NCI-H748 (cell line): ENCODE results near the gene YAF2.

Source experiments
- DNase-seq: peaks from one replicate; lab custom pipeline; 2025; ENCODE audit not compliant: unreplicated experiment; lab: John Stamatoyannopoulos, UW

YAF2 gene

GRCh38 chr12:42238240-42239140, at the start of gene YAF2:
YAF2 (minus strand) TSS chr12:42238248; CDS start chr12:42238180, 68 bp downstream.
- DNase-seq, result peak; percentile 95

GRCh38 chr12:42286741-42287140, 48.7 kb upstream of the YAF2 start:
- DNase-seq, result no peak

GRCh38 chr12:42285431-42285830, 47.4 kb upstream of the YAF2 start:
- DNase-seq, result no peak

GRCh38 chr12:42284876-42285275, 46.8 kb upstream of the YAF2 start:
- DNase-seq, result no peak

GRCh38 chr12:42284157-42284556, 46.1 kb upstream of the YAF2 start:
- DNase-seq, result no peak

GRCh38 chr12:42283739-42284138, 45.7 kb upstream of the YAF2 start:
- DNase-seq, result no peak

GRCh38 chr12:42282294-42282693, 44.2 kb upstream of the YAF2 start:
- no peak for DNase-seq

GRCh38 chr12:42281844-42282243, 43.8 kb upstream of the YAF2 start:
- no peak for DNase-seq

GRCh38 chr12:42281278-42281677, 43.2 kb upstream of the YAF2 start:
- no peak for DNase-seq

GRCh38 chr12:42278128-42278510, 40.1 kb upstream of the YAF2 start:
- no peak for DNase-seq

- DNase-seq, result no peak
Measured at GRCh38 chr12:42277396-42278127, 39.5 kb upstream of the YAF2 start.

GRCh38 chr12:42275499-42275898, 37.5 kb upstream of the YAF2 start:
- no peak for DNase-seq

GRCh38 chr12:42273706-42274105, 35.7 kb upstream of the YAF2 start:
- no peak for DNase-seq

GRCh38 chr12:42270596-42270995, 32.5 kb upstream of the YAF2 start:
- no peak for DNase-seq

- DNase-seq, result peak; percentile 25
Measured at GRCh38 chr12:42267413-42268190, 29.6 kb upstream of the YAF2 start.

- no peak for DNase-seq
Measured at GRCh38 chr12:42266579-42267230, 28.7 kb upstream of the YAF2 start.

GRCh38 chr12:42262271-42262670, 24.2 kb upstream of the YAF2 start:
- no peak for DNase-seq

GRCh38 chr12:42261708-42262107, 23.7 kb upstream of the YAF2 start:
- DNase-seq, result no peak

- DNase-seq, result no peak
Measured at GRCh38 chr12:42260518-42260917, 22.5 kb upstream of the YAF2 start.

- no peak for DNase-seq
Measured at GRCh38 chr12:42259699-42260098, 21.7 kb upstream of the YAF2 start.

- no peak for DNase-seq
Measured at GRCh38 chr12:42255866-42256261, 17.8 kb upstream of the YAF2 start.
